ENCODE results near the gene TERC.

Gene TERC

DNA sequence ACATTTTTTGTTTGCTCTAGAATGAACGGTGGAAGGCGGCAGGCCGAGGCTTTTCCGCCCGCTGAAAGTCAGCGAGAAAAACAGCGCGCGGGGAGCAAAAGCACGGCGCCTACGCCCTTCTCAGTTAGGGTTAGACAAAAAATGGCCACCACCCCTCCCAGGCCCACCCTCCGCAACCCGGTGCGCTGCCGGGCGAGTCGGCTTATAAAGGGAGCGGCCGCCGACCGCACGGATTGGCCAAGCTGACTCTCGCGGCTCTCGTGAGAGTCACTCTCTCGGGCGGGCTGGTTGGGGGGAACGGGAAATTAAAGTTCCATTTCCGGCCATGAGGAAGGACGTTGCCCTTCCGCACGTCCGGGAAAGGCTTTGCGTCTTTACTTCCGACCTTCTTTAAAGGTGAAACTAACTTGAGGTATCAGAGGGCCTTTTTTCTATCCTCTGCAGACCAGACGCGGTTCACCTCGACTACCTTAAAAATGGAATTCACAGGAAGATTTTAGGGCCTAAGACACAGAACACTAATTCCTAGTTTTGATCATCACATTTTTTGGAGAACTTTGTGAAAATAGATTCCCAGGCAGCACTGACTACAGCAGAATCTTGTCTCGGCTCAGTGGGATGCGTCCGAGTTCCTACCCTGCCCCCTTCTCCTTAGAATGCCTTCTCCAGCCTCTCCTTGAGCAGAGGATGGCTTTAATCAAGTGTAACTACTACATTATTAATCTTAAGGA, at the start of gene TERC:
Gene TERC, minus strand, starts transcription at position 179 of the 731 bp plus-strand sequence.
- peak; percentile 76 for DNase-seq (ENCODE audit: low spot score)

DNA sequence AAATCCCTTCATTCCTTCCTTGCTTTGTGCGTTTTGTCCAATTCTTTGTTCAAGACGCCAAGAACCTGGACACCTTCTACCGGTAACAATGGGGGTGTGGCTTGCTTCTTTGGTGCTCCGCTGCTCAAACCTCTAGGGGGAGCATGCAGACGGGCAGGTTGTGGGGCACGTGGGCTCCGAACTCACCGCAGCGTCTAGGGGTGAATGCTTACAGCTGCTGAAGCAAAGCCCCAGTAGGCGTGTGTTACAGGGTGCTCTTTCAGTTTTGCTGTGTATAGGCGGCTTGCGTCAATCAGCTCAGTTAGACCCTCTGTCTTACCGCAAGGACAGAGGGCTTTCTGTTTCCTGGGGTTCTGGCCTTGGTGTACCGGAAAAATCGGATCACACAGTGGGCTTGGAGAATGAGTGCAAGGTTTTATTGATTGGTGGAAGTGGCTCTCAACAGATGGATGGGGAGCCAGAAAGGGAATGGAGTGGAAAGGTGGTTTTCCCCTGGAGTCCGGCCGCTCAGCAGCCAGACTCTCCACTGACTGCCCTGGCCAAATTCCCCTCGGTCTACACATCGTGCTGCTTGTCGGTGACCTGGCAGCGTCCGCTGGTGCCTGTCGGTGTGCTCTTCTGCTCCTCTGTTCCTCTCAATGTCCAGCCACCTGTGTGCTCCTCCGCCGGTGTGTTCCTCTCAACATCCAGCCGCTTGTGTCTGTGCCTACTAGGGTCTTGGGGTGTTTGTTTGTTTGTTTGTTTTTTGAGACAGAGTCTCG, 49.1 kb upstream of the TERC start:
- peak; percentile 47 for DNase-seq (ENCODE audit: low spot score)

DNA sequence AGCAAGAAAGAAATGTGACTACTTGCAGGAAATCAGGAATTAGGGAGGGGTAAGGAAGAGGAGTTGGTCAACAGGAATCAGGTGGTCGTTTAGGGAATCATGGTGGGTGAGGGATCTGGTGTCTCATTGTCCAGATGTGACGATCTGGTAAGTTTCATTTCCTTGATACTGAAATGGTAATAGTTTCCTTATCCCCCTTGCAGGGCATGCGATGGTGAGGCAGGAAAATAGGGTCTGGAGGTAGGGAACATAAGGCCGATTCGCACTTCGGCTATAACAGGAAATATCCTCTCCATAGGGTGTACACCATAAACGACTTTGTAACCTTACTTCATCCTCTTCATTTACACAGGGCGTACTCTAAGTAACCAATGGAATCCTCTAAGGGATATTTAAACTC, 48.4 kb upstream of the TERC start:
- DNase-seq (ENCODE audit: low spot score) = no peak

DNA sequence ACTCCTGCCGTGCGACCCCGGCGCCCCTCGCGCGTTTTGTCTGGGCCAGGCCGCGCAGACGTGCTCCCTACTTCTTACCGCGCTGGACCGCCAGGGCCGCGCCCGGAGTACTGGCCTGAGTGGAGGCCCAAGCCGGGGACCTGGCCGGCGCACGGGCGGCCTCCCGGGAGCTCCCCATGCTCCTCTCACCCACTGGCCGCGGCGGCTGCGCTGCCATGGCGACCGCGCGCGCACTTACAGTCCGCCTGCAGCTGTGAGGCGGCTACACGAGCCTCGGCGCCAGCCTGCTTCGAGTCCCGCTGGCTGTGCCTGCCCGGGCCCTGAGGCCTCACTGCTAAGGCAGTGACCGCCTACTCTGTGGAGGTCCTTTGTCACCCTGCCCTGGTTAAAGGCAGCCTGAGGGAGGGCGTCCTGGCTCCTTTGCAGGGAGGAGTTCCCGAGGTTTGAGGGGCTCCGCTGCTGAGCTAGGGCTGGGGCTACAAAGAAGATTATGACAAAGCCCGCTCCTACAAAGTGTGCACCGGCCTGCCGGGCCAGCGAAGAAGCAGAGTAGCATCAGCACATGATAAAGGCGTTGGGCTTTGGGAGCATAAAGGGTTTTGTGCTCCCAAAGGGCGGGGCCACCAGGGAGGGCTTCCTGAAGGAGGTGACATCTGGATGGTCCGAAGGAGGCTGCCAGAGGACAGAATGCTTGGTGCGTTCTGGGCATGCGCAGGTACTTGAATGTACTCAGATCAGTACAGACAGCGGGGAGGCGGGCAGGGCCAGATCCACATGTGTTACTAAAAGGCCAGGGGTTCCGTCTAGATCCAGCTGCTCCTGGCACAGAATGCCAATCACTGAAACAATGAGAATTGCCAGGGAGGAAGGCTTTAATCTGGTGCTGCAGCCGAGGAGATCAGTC, 47.7 kb upstream of the TERC start, which contains the start of the genes LRRC34 and LRRIQ4:
Gene LRRC34, minus strand, starts transcription at position 573 of the 904 bp plus-strand sequence. Its CDS starts 356 bp downstream, at position 217.
Gene LRRIQ4, plus strand, starts transcription at position 539 of the 904 bp plus-strand sequence. CDS start 9,052 bp downstream, outside the sequence.
- peak; percentile 65 for DNase-seq (ENCODE audit: low spot score)

DNA sequence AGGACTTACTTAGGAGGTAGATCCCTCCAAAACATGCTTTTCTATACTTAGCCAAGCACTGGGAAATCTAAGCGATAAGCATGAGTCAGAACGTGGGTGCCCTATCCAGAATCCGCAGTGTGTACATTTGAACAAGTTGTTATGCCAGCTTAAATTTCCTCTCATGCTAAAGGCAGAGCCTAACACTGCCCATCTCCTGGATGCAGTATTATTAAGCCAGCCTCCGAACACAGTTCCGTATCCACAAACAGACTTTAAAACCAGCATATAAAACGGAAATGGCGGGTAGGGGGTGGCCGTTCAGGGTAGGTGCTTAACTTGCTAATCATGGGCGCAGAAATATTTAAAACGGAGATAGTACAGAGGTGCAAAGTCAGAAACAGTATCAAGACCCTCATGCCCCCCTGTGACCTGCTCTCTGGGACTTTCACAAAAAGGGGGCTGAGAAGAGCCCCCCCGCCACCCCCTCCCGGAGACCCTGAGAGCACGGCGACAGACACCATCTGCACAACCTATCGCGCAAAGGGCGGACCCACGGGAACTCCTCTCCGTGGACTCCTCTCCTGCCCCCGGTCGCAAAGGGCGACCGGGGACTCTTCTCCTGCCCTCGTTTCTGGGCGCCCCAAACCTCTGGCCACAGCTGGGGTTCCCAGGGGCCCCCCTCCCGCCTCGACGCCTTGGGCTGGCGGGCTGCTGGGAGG, 46.9 kb upstream of the TERC start:
- DNase-seq (ENCODE audit: low spot score) = peak; percentile 21

- no peak for DNase-seq (ENCODE audit: low spot score)
Measured at GRCh38 chr3:169809230-169809795, 44.5 kb upstream of the TERC start.

DNA sequence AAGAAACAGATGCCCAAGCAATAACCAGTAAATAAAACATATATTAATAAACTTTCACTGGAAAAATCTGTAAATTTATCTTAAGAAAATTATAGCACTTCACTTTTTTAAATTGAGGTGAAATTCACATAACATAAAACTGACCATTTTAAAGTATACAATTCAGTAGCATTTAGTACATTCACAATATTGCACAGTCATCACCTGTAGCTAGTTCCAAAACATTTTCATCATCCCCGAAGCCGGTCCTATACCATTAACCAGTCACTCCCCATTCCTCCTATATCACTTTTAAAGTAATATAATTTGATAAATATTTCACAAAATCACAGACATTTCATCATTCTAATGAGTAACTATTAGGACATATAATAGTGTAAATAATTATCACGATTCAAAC, 39.8 kb upstream of the TERC start:
- no peak for DNase-seq (ENCODE audit: low spot score)

GRCh38 chr3:169792359-169792758, 27.5 kb upstream of the TERC start:
- DNase-seq (ENCODE audit: low spot score) = no peak

DNA sequence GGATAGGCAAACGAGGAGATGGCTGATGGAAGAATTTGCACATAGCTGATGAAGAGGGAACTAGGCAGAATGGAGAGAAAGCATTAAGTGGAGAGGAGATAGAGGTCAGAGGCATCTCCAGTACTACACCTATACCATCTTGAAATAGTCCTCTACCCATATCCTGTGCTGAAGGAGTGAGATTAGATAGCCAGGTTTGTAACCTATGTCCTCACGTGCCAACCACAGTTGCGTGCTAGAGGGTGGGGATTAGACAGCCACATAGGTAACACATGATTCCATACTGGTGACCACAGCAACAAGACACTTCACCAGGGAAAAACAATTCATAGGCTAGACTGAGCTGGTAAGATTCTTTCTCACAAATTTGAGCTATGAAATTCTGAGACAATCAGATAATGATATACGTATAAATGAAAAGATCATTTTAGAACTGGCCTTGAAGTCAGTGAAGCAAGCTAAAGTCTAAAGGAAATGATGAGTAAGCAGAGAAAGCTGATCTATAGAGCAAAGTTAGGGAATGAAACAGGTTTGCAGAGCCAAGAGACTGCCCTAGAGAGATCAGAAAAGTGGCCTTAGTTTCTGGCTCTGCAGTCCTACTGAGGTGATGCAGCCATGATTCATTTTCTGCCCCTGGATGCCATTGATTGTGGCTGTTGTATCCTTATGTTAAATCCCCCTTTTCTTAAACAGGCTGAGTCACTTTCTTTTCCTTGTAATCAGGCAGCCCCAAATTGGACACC, 26.0 kb upstream of the TERC start:
- no peak for DNase-seq (ENCODE audit: low spot score)

GRCh38 chr3:169790219-169790618, 25.4 kb upstream of the TERC start:
- DNase-seq (ENCODE audit: low spot score) = no peak

GRCh38 chr3:169787791-169788190, 22.9 kb upstream of the TERC start:
- DNase-seq (ENCODE audit: low spot score) = no peak

DNA sequence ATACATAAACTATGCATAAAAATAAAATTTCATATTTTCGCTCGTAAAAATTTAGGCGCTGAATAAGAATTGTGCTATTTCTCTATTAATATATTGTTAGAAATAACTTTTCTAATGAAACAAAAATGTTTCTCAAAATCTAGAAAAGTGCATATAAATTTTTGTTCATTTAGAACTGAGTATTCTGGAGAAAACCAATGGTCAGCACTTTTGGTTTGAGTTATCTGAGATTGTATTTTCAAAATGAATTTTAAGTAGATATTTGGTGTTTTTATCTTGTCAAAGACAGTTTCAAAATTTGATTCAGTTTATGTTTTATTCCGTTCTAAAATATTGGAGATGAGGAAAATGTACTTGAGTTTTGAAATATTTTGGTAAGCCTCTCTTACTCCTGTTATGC, 22.3 kb upstream of the TERC start:
- no peak for DNase-seq (ENCODE audit: low spot score)

DNA sequence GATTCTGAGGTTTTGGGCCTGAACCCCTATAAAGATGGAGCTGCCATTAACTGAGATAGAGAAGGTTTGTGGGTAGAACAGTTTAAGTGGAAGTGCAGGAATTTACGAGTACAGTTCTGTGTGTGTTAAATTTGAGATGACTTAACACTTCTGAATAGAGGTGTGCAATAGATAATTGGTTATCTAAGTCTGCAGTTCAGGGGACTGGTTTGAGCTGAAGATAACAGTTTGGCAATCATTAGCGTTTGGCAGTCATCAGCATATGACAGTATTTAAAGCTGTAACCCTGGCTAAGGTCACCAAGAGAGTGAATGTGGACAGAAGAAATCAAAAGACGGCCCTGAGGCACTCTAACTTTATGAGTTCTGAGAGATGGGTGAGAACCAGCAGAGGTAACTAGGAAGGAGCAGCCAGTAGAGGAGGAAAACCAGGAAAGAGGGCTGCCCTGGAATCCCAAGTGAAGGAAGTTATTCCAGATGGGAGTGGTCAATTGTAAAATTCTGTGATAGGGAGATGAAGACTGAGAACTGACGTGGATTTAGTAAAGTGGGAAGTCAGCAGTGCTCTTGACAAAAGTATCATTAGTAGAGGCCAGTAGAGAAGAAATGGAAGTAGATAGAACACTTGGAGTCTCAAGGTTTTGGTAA, 16.5 kb upstream of the TERC start:
- peak; percentile 87 for DNase-seq (ENCODE audit: low spot score)

- DNase-seq (ENCODE audit: low spot score) = no peak
Measured at GRCh38 chr3:169780742-169781141, 15.9 kb upstream of the TERC start.

DNA sequence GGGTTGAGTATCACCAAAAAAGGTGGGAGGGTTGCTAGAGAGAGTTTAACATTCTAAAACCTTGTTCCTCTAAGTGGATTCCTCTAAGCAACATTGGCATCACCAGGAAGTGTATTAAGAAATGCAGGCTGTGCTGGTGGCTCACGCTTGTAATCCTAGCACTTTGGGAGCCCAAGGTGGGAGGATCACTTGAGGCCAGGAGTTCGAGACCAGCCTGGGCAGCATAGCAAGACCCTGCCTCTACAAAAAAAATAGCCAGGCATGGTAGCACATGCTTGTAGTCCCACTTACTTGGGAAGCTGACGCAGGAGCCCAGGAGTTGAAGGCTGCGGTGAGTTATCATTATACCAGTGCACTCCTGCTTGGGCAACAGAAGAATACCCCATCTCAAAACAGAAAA, 13.0 kb upstream of the TERC start:
- DNase-seq (ENCODE audit: low spot score) = no peak

DNA sequence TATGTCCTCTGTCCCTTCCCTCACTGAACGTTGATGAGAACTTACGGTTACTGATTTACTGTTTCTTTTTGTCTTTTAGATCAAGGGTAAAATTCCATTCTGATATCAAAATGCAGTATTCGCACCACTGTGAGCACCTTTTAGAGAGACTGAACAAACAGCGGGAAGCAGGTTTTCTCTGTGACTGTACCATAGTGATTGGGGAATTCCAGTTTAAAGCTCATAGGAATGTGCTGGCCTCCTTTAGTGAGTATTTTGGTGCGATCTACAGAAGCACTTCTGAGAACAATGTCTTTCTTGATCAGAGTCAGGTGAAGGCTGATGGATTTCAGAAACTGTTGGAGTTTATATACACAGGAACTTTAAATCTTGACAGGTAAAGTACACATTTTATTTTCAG, 9.3 kb upstream of the TERC start:
- peak; percentile 49 for DNase-seq (ENCODE audit: low spot score)

DNA sequence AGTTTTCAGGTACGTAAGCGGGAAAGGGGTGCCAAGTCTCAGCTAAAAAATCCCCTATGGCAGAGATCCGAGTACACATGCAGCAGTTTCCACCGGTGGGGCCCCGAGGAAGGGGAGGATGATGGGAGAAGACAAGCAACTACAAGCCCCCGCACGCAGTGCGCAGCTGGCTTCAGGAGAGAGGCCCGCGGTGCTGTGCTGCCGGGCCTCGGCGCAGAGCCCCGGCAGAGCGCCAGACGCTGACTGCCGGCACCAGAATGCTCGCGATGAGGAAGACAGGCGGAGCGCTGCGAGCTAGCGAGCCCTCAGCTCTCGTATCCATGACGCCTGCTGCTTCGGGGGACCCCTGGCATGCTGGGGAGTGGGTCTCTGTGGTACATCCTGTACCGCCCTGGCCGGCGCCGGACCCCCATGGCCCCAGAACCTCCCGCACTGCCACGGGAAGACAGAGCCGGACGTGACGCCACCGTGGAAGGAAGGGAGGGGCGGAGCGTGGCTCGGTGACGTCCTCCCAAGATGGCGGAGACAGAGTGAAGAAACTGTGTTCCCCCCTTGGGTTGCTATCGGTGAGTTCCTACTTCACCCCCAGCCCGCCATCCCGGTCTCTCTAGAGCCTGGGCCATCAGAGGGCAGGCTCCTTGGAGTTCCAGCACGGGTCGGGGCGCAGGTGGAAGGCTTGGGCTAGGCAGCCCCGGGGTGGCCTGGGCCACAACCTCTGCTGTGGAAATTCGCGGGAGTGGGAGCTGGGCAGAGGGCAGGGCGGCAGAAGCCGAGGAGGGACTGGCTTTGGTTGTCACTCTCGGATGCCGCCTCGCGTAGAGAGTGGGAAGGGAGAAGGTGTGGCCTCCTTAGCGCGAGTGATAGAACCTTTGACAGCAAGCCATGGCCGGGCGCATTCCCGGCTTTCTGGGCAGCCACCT, 8.3 kb upstream of the TERC start, which contains the start of gene MYNN:
Gene MYNN, plus strand, starts transcription at position 500 of the 920 bp plus-strand sequence. CDS start 900 bp downstream, outside the sequence.
- DNase-seq (ENCODE audit: low spot score) = peak; percentile 95

GRCh38 chr3:169772305-169772896, 7.5 kb upstream of the TERC start:
- DNase-seq (ENCODE audit: low spot score) = peak; percentile 86
